Measurements from ENCODE around the gene IL4. TPM values are rescaled to one million over a fixed set of nuclear protein-coding genes. Genes with fewer than 3 reads are reported as not detected.

Gene IL4
- total and polyA plus RNA-seq, 9 of the 15 experiments (the other 6 are each of a cell fraction or from before 2014, with no cell fraction given), result 0.22 to 0.62 TPM; not detected in 7

GRCh38 chr5:132651838-132652469, 21.8 kb upstream of the IL4 start (continued):
- TF ChIP-seq ZNF133 (CRISPR knock-in tag; IDR thresholded peaks at IDR 0.05) (no peak), ZBTB26 (CRISPR knock-in tag; IDR thresholded peaks at IDR 0.05) (no peak), DNMT1 (IDR thresholded peaks at IDR 0.05) (no peak), GATAD2B (IDR thresholded peaks at IDR 0.05; ENCODE audit: borderline replicate concordance) (no peak; the same call in 1 of the 2 replicates), ARID3A (IDR thresholded peaks at IDR 0.05; ENCODE audit: borderline replicate concordance, low read depth, low read length) (peak; percentile 80; the same call in 1 of the 2 replicates), CHD4 (IDR thresholded peaks at IDR 0.05; ENCODE audit: insufficient read depth, insufficient replicate concordance, low read depth, low read length, poor library complexity, severe bottlenecking) (no peak), POU5F1 (IDR thresholded peaks at IDR 0.05; ENCODE audit: borderline replicate concordance, low read depth, low read length, partially characterized antibody) (no peak), EZH2 (IDR thresholded peaks at IDR 0.05; ENCODE audit: borderline replicate concordance, low read depth, low read length) (peak; percentile 86; the same call in 1 of the 2 replicates), FOXK2 (conservative IDR thresholded peaks at IDR 0.05 in 1 of 2, IDR thresholded peaks at IDR 0.05 in 1 of 2; ENCODE audit: low read depth in 2 of 2) (peak; percentile 52 to 58; a peak in 2 of 4 replicates), NCOA1 (IDR thresholded peaks at IDR 0.05; ENCODE audit: low read depth) (peak; percentile 70; the same call in 1 of the 2 replicates), KDM1A (IDR thresholded peaks at IDR 0.05) (peak; percentile 92 to 95), NFATC3 (IDR thresholded peaks at IDR 0.05) (no peak), BCOR (IDR thresholded peaks at IDR 0.05) (peak; percentile 71; the same call in 1 of the 2 replicates), THRAP3 (IDR thresholded peaks at IDR 0.05; ENCODE audit: borderline replicate concordance) (no peak), SMARCA5 (IDR thresholded peaks at IDR 0.05) (no peak), CHAMP1 (IDR thresholded peaks at IDR 0.05) (peak; percentile 89), ZFP30 (CRISPR knock-in tag; IDR thresholded peaks at IDR 0.05; ENCODE audit: borderline replicate concordance) (no peak), THRB (CRISPR knock-in tag; conservative IDR thresholded peaks at IDR 0.05) (no peak), HIVEP1 (CRISPR knock-in tag; IDR thresholded peaks at IDR 0.05) (no peak), GTF2F1 (IDR thresholded peaks at IDR 0.05; ENCODE audit: low read depth, low read length) (no peak), TCF7L2 (IDR thresholded peaks at IDR 0.05; ENCODE audit: low read depth, low read length) (no peak), ZNF217 (CRISPR knock-in tag; IDR thresholded peaks at IDR 0.05) (no peak)

Measured in K562 (cell line).